Sigmoid colon (tissue), 7 donors: ENCODE results near the gene GTF3C1. TPM values are rescaled to one million over a fixed set of nuclear protein-coding genes. Genes with fewer than 3 reads are reported as not detected.

Experiments used
- DNase-seq: peaks from one replicate; pipeline ENCODE4 v3.0.0-alpha.2; 2019
- H3K27ac ChIP-seq, 4 donors: fragments of 200-600 bp; sonication (generic); one replicate each; pipeline ENCODE4 v1.5.1; 2016 to 2019; ENCODE audit warnings: mild to moderate bottlenecking in 1 of 4
- H3K27me3 ChIP-seq, 3 donors: fragments of 200-600 bp; sonication (generic); one replicate each; pipeline ENCODE4 v1.5.1; 2019; ENCODE audit warnings: mild to moderate bottlenecking in 1 of 3
- H3K36me3 ChIP-seq, 4 donors: fragments of 200-600 bp; sonication (generic); one replicate each; pipeline ENCODE4 v1.5.1; 2016 to 2019
- H3K4me1 ChIP-seq, 4 donors: fragments of 200-600 bp; sonication (generic); one replicate each; pipeline ENCODE4 v1.5.1; 2017 to 2019
- H3K4me3 ChIP-seq, 4 donors: fragments of 200-600 bp; sonication (generic); one replicate each; pipeline ENCODE4 v1.5.1; 2017 to 2019; ENCODE audit warnings: mild to moderate bottlenecking in 2 of 4, moderate library complexity in 1 of 4
- H3K9me3 ChIP-seq, 4 donors: fragments of 200-600 bp in 3 of 4; sonication (generic) in 3 of 4; one replicate each; pipeline versions ENCODE4 v1.5.1 to v1.6.1; 2013 to 2019
- EP300 ChIP-seq, 4 donors: sonication (generic); formaldehyde crosslinking; IDR thresholded peaks; one replicate each; pipeline ENCODE4 v1.6.1; 2017; ENCODE audit warnings: antibody characterized with exemption in 4 of 4
- POLR2A ChIP-seq, 2 donors: fragments of 450-650 bp; IDR thresholded peaks; one replicate each; pipeline ENCODE4 v1.6.1; 2016; ENCODE audit warnings: antibody characterized with exemption in 2 of 2, mild to moderate bottlenecking in 2 of 2, moderate library complexity in 2 of 2
- POLR2AphosphoS5 ChIP-seq, 4 donors: sonication (generic); formaldehyde crosslinking; IDR thresholded peaks; one replicate each; pipeline ENCODE4 v1.6.1; 2017; ENCODE audit warnings: antibody characterized with exemption in 4 of 4
- WGBS, 2 donors: extraction: QIAGEN DNeasy Blood & Tissue Kit; methylation state at CpG; one replicate each; pipeline ENCODE4 v1.1.7; 2013; 5-methylcytosine and 5-hydroxymethylcytosine counted together
- intact Hi-C: fragments of 100-400 bp; cut with DNase I; formaldehyde crosslinking; loops from one replicate; pipeline ENCODE4 v1.15.1; 2023
- polyA plus RNA-seq, 3 donors: library from polyadenylated mRNA; stranded (reverse); fragments of 200-250 nt; gene quantifications; one replicate each; pipeline ENCODE4 v1.2.3, GENCODE V29; 2013
- total RNA-seq, 4 donors: library from RNA; depleted of rRNA; stranded (reverse); fragments of >200 nt; gene quantifications; one replicate each; pipeline ENCODE4 v1.1.0, GENCODE V29; 2016
- TF ChIP-seq, protein P1 (sequence below), 4 experiments: fragments of 450-650 bp in 3 of 4; fragments of 200-600 bp in 1 of 4; IDR thresholded peaks; one replicate each; pipeline ENCODE4 v1.5.1; 2016 to 2019; ENCODE audit warnings: antibody characterized with exemption in 4 of 4, mild to moderate bottlenecking in 3 of 4, moderate library complexity in 2 of 4
- donor health status: healthy with polysubstance abuse.
- donor health status: Bipolar disorder and iron deficiency.
- donor health status: healthy.

GTF3C1 gene
- total and polyA plus RNA-seq, 7 donors: 9.0 to 74.2 (median 37.5) TPM

DNA sequence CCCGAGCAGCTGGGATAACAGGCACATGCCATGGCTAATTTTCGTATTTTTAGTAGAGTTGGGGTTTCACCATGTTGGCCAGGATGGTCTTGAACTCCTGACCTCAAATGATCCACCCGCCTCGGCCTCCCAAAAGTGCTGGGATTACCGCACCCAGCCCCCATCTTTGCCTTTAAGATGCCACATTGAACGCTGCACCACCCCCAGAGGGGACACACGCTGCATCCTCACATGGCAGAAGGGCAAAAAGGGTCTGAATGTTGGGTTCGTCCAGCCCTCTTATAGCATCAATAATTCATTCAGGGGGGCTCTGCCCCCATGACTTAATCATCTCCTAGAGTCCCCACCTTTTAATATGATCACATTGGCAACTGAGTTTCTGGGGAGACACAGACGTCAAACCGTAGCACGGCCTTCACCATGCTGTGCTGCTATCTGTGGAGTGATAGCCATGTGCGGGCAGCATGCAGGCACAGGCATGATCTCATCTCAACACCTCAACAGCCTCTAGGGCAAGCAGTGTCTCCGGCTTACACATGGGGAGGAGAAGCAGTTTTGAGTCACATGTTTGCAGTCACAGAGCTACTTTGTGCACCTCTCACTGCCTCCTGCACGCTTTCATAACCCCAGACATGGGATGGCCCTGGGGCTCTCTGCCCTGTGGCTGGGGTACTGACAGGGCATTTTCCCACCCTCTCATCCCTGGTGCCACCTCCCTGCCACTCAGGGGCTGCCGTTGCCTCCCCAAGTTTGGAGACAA, 117.8 kb downstream of the GTF3C1 start:
- peak; percentile 17 for DNase-seq
- no peak overlapping the region for H3K4me3 ChIP-seq
- TF ChIP-seq POLR2AphosphoS5 (IDR thresholded peaks at IDR 0.05) (no peak), EP300 (IDR thresholded peaks at IDR 0.05) (no peak), POLR2A (IDR thresholded peaks at IDR 0.05) (no peak)
- TF ChIP-seq, protein P1, sequence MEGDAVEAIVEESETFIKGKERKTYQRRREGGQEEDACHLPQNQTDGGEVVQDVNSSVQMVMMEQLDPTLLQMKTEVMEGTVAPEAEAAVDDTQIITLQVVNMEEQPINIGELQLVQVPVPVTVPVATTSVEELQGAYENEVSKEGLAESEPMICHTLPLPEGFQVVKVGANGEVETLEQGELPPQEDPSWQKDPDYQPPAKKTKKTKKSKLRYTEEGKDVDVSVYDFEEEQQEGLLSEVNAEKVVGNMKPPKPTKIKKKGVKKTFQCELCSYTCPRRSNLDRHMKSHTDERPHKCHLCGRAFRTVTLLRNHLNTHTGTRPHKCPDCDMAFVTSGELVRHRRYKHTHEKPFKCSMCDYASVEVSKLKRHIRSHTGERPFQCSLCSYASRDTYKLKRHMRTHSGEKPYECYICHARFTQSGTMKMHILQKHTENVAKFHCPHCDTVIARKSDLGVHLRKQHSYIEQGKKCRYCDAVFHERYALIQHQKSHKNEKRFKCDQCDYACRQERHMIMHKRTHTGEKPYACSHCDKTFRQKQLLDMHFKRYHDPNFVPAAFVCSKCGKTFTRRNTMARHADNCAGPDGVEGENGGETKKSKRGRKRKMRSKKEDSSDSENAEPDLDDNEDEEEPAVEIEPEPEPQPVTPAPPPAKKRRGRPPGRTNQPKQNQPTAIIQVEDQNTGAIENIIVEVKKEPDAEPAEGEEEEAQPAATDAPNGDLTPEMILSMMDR (IDR thresholded peaks at IDR 0.05): no peak
- intact Hi-C loops: no loop called here
- H3K9me3 ChIP-seq: no peaks in the 10 kb centered on the region
- H3K36me3 ChIP-seq: no peaks in the 10 kb centered on the region
- peaks cover 0 to 33% (median 0%) of the 10 kb centered on the region in 3 donors for H3K27me3 ChIP-seq
- no peak overlapping the region for H3K27ac ChIP-seq
- no peaks in the 10 kb centered on the region for H3K4me1 ChIP-seq
- 80% methylated on average over 15 of the region's 15 CpGs for WGBS, 2 donors

DNA sequence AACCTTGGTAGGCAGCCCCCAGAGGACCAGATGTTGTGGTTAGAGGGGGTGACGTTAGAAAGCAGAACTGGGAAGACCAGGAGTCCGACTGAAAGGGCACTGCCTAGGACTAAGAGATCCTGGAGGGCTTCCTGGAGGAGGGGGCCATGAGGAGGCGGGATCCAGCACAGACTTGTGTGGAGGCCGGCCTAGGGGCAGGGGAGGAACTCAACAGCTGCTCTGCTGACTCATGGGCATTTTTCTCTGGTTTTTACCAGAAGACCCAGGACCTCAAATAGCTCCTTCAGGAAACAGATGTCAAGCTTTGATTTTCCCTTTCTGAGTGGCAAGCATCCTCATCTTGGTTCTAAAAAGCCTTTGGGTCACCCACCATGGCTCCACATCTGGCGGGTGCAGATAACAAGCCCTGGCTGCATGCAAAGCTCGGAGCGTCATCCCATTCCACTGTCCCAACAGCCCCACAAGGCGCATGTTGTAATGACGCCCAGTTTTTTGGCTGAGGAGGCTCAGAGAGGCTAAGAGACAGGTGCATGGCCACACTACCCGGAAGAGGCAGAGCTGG, 118.7 kb downstream of the GTF3C1 start:
- TF ChIP-seq EP300 (IDR thresholded peaks at IDR 0.05) (no peak), POLR2A (IDR thresholded peaks at IDR 0.05) (no peak), POLR2AphosphoS5 (IDR thresholded peaks at IDR 0.05) (no peak)
- Histone ChIP-seq H3K27ac (no peak overlapping the region), H3K4me1 (no peaks in the 10 kb centered on the region), H3K4me3 (no peak overlapping the region), H3K9me3 (no peaks in the 10 kb centered on the region), H3K27me3 (peaks cover 0 to 33% (median 0%) of the 10 kb centered on the region in 3 donors), H3K36me3 (no peaks in the 10 kb centered on the region)
- WGBS, 2 donors: 56 to 80% methylated on average over 10 of the region's 10 CpGs
- intact Hi-C loops: no loop called here
- peak; percentile 29 for DNase-seq

DNA sequence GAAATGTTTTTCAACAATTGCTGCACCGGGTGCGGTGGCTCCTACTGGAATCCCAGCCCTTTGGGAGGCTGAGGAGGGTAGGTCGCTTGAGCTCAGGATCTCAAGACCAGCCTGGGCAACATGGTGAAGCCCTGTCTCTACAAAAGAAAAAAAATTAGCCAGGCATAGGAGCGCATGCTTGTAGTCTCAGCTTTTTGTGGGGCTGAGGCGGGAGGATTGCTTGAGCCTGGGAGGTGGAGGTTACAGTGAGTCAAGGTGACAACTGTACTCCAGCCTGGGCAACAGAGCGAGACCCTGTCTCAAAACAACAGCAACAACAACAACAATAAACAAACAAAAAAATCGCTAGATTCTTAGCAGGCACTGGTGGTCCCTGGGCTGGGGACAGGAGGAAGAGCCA, 119.2 kb downstream of the GTF3C1 start:
- WGBS, 2 donors: 80 to 81% methylated on average over 7 of the region's 7 CpGs
- TF ChIP-seq, protein P1 (IDR thresholded peaks at IDR 0.05): no peak
- TF ChIP-seq POLR2AphosphoS5 (IDR thresholded peaks at IDR 0.05) (no peak), EP300 (IDR thresholded peaks at IDR 0.05) (no peak), POLR2A (IDR thresholded peaks at IDR 0.05) (no peak)

DNA sequence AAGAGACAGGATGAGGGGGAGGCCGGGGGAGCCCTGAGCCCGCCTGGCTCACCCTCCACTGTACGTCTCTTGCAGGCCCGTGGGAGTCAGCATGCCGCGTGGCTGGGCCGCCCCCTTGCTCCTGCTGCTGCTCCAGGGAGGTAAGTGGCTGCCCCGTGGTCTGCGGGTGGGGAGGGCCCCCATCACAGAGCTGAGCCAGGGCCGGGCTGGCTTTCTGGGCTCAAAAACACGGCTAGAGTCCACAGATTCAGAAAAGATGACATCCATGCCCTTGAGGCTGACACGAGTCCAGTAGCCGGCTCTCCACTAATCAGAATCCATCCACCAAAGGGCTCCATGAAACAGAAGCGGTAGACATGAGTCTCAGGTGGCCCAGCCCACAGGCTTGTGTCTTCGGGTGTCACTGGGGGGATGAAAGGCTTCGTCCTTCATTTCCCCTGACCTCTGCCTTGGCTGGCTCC, 119.7 kb downstream of the GTF3C1 start:
- Histone ChIP-seq H3K4me1 (no peaks in the 10 kb centered on the region), H3K27me3 (peaks cover 0 to 33% (median 0%) of the 10 kb centered on the region in 3 donors), H3K4me3 (no peak overlapping the region), H3K36me3 (no peaks in the 10 kb centered on the region), H3K27ac (no peak overlapping the region), H3K9me3 (no peaks in the 10 kb centered on the region)
- DNase-seq: peak; percentile 41
- 70 to 77% methylated on average over 16 of the region's 16 CpGs for WGBS, 2 donors
- intact Hi-C loops: no loop called here
- no peak for TF ChIP-seq EP300 (IDR thresholded peaks at IDR 0.05)
- TF ChIP-seq, protein P1 (IDR thresholded peaks at IDR 0.05): no peak

More for the DNA sequence above, 119.2 kb downstream of the GTF3C1 start:
- intact Hi-C loops: no loop called here
- Histone ChIP-seq H3K4me1 (no peaks in the 10 kb centered on the region), H3K9me3 (no peaks in the 10 kb centered on the region), H3K27me3 (peaks cover 0 to 33% (median 0%) of the 10 kb centered on the region in 3 donors), H3K4me3 (no peak overlapping the region), H3K36me3 (no peaks in the 10 kb centered on the region), H3K27ac (no peak overlapping the region)
- DNase-seq: no peak

DNA sequence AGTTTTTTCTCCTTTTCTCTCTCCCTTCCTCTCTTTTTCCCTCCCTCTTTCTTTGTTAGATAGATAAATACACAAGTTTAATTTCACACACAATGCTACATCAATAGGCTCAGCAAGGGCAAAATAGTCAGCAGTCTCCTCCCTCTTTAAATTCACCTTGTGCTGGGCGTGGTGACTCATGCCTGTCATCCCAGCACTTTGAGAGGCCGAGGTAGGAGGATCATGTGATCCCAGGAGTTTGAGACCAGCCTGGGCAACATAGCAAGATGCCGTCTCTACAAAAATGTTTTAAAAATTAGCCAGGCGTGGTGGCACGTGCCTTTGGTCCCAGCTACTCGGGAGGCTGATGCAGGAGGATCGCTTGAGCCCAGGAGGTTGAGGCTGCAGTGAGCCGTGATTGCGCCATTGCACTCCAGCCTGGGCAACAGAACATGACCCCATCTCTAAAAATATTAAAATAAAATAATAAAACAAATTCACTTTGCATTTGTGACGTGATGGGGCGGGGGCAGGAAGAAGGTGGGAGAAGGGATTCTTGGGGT, 120.3 kb downstream of the GTF3C1 start:
- intact Hi-C loops: no loop called here
- TF ChIP-seq POLR2A (IDR thresholded peaks at IDR 0.05): no peak
- no peak for TF ChIP-seq POLR2AphosphoS5 (IDR thresholded peaks at IDR 0.05)
- TF ChIP-seq, protein P1 (IDR thresholded peaks at IDR 0.05): no peak
- no peak for TF ChIP-seq EP300 (IDR thresholded peaks at IDR 0.05)
- Histone ChIP-seq H3K27ac (no peak overlapping the region), H3K9me3 (no peaks in the 10 kb centered on the region), H3K36me3 (no peaks in the 10 kb centered on the region), H3K4me1 (no peaks in the 10 kb centered on the region), H3K27me3 (peaks cover 0 to 33% (median 0%) of the 10 kb centered on the region in 3 donors), H3K4me3 (no peak overlapping the region)
- 75 to 89% methylated on average over 11 of the region's 11 CpGs for WGBS, 2 donors
- DNase-seq: peak; percentile 14
